ENCODE measurements around the gene PRPF6.

Gene PRPF6

DNA sequence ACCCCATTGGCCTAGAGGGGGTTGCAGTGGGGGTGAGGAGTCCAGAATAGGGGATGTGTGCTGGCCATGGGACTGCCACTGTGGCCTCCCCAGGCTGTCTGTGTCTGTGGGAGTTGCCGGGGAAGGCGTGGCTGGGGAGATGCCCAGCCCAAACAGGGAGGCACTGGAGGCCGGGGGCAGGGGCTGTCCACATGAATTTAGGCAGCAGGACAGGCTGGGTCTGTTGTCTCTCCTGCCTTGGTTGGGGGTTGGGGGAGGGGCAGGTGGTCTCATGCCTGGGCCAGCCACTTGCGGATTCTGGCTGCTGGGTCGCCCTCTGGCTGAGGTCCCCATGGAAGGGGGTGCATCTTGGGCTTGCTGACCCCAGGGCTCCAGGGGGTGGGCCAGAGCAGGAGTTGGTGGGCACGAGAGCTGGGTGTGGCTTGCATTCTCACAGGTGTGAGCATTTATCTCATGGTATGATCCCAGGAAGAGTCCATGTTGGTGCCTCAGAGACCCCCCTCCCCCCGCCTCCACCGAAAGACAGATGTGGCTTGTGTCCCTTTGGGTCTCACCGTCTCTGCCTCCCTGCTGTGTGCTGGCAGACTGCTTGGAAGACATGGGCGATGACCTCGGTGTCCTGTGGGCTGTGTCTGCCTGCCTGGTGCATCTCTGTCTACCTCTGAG is 64.5 kb downstream of the PRPF6 start:
- H3K36me3 ChIP-seq (ENCODE audit: control insufficient read depth in 1 of 2, insufficient read depth in 2 of 2, low read depth in 1 of 2, low read length in 2 of 2) = no peaks in the 10 kb centered on the region
- no peak overlapping the region for H2AFZ ChIP-seq (ENCODE audit: low read depth, low read length)
- H3K4me1 ChIP-seq (ENCODE audit: control insufficient read depth, insufficient read depth, low read depth, low read length) = peaks cover 41% of the 10 kb centered on the region
- WGBS = 77% methylated on average over 11 of the region's 11 CpGs
- H4K91ac ChIP-seq (ENCODE audit: low read length) = no peak overlapping the region
- H2AK5ac ChIP-seq (ENCODE audit: low read length, severe bottlenecking) = no peak overlapping the region
- no peak overlapping the region for H3K4me3 ChIP-seq (ENCODE audit: insufficient read depth in 1 of 2, low read depth in 1 of 2, low read length in 2 of 2)
- H3K79me1 ChIP-seq (replicated peaks; ENCODE audit: low read length, poor library complexity, severe bottlenecking) = no peaks in the 10 kb centered on the region
- no peak for DNase-seq
- H2BK5ac ChIP-seq (ENCODE audit: low read depth, low read length, poor library complexity, severe bottlenecking) = no peak overlapping the region
- H3K4ac ChIP-seq (ENCODE audit: low read depth in 1 of 2, low read length in 2 of 2) = no peak overlapping the region
- no peak overlapping the region for H3K4me2 ChIP-seq (ENCODE audit: low read length, poor library complexity, severe bottlenecking)
- no peak overlapping the region for H3K9ac ChIP-seq (ENCODE audit: low read length)
- H2BK120ac ChIP-seq (ENCODE audit: low read depth, low read length) = no peak overlapping the region
- no peak overlapping the region for H3K14ac ChIP-seq (ENCODE audit: low read length in 2 of 2)
- H3K27ac ChIP-seq (ENCODE audit: low read length, poor library complexity, severe bottlenecking) = no peak overlapping the region
- peak overlapping the region in 1 of 2 experiments; percentile 1 for H2BK12ac ChIP-seq (ENCODE audit: low read length in 2 of 2)
- peaks cover 50 to 60% of the 10 kb centered on the region in 2 experiments for H3K27me3 ChIP-seq (ENCODE audit: control insufficient read depth in 1 of 2, insufficient read depth in 1 of 2, low read length in 2 of 2)
- H3K18ac ChIP-seq (ENCODE audit: low read depth in 1 of 2, low read length in 2 of 2) = no peak overlapping the region
- no peak overlapping the region for H2BK15ac ChIP-seq (ENCODE audit: low read depth, poor library complexity, severe bottlenecking)
- no peak overlapping the region for H3K23ac ChIP-seq (ENCODE audit: low read length in 2 of 2)
- no peak overlapping the region for H4K8ac ChIP-seq (ENCODE audit: low read length)
- H3K9me3 ChIP-seq (ENCODE audit: control insufficient read depth, low read length) = no peaks in the 10 kb centered on the region

- no peak overlapping the region for H3K27ac ChIP-seq (ENCODE audit: low read length, poor library complexity, severe bottlenecking)
- H4K91ac ChIP-seq (ENCODE audit: low read length) = no peak overlapping the region
- no peak overlapping the region for H2AFZ ChIP-seq (ENCODE audit: low read depth, low read length)
- H3K14ac ChIP-seq (ENCODE audit: low read length in 2 of 2) = no peak overlapping the region
- H2BK120ac ChIP-seq (ENCODE audit: low read depth, low read length) = no peak overlapping the region
- DNase-seq = no peak
- H3K18ac ChIP-seq (ENCODE audit: low read depth in 1 of 2, low read length in 2 of 2) = no peak overlapping the region
- H2BK15ac ChIP-seq (ENCODE audit: low read depth, poor library complexity, severe bottlenecking) = no peak overlapping the region
- no peak overlapping the region for H3K4me3 ChIP-seq (ENCODE audit: insufficient read depth in 1 of 2, low read depth in 1 of 2, low read length in 2 of 2)
- no peak overlapping the region for H3K9ac ChIP-seq (ENCODE audit: low read length)
- H3K36me3 ChIP-seq (ENCODE audit: control insufficient read depth in 1 of 2, insufficient read depth in 2 of 2, low read depth in 1 of 2, low read length in 2 of 2) = no peaks in the 10 kb centered on the region
- no peak overlapping the region for H2BK12ac ChIP-seq (ENCODE audit: low read length in 2 of 2)
- H4K8ac ChIP-seq (ENCODE audit: low read length) = no peak overlapping the region
- no peak overlapping the region for H2BK5ac ChIP-seq (ENCODE audit: low read depth, low read length, poor library complexity, severe bottlenecking)
- H3K23ac ChIP-seq (ENCODE audit: low read length in 2 of 2) = no peak overlapping the region
- peaks cover 48 to 60% of the 10 kb centered on the region in 2 experiments for H3K27me3 ChIP-seq (ENCODE audit: control insufficient read depth in 1 of 2, insufficient read depth in 1 of 2, low read length in 2 of 2)
- no peak overlapping the region for H3K4me2 ChIP-seq (ENCODE audit: low read length, poor library complexity, severe bottlenecking)
- H3K79me1 ChIP-seq (replicated peaks; ENCODE audit: low read length, poor library complexity, severe bottlenecking) = no peaks in the 10 kb centered on the region
- no peak overlapping the region for H2AK5ac ChIP-seq (ENCODE audit: low read length, severe bottlenecking)
- no peak overlapping the region for H3K4ac ChIP-seq (ENCODE audit: low read depth in 1 of 2, low read length in 2 of 2)
- WGBS = 91% methylated on average over 8 of the region's 8 CpGs
- no peaks in the 10 kb centered on the region for H3K9me3 ChIP-seq (ENCODE audit: control insufficient read depth, low read length)
- H3K4me1 ChIP-seq (ENCODE audit: control insufficient read depth, insufficient read depth, low read depth, low read length) = peaks cover 38% of the 10 kb centered on the region
Measured at GRCh38 chr20:64047046-64047389, 66.1 kb downstream of the PRPF6 start.

GRCh38 chr20:64047968-64048401 is 67.1 kb downstream of the PRPF6 start:
- Histone ChIP-seq H3K4me1 (ENCODE audit: control insufficient read depth, insufficient read depth, low read depth, low read length) (peaks cover 33% of the 10 kb centered on the region), H2BK5ac (ENCODE audit: low read depth, low read length, poor library complexity, severe bottlenecking) (no peak overlapping the region), H3K36me3 (ENCODE audit: control insufficient read depth in 1 of 2, insufficient read depth in 2 of 2, low read depth in 1 of 2, low read length in 2 of 2) (no peaks in the 10 kb centered on the region), H3K79me1 (replicated peaks; ENCODE audit: low read length, poor library complexity, severe bottlenecking) (no peaks in the 10 kb centered on the region), H4K8ac (ENCODE audit: low read length) (peak overlapping the region; percentile 7), H3K4me2 (ENCODE audit: low read length, poor library complexity, severe bottlenecking) (no peak overlapping the region), H2BK12ac (ENCODE audit: low read length in 2 of 2) (peak overlapping the region in 1 of 2 experiments; percentile 6), H3K27ac (ENCODE audit: low read length, poor library complexity, severe bottlenecking) (no peak overlapping the region), H2AFZ (ENCODE audit: low read depth, low read length) (no peak overlapping the region), H3K23ac (ENCODE audit: low read length in 2 of 2) (peak overlapping the region in 1 of 2 experiments; percentile 38), H3K9ac (ENCODE audit: low read length) (no peak overlapping the region), H2BK15ac (ENCODE audit: low read depth, poor library complexity, severe bottlenecking) (no peak overlapping the region), H3K4me3 (ENCODE audit: insufficient read depth in 1 of 2, low read depth in 1 of 2, low read length in 2 of 2) (no peak overlapping the region), H3K4ac (ENCODE audit: low read depth in 1 of 2, low read length in 2 of 2) (no peak overlapping the region), H2AK5ac (ENCODE audit: low read length, severe bottlenecking) (no peak overlapping the region), H2BK120ac (ENCODE audit: low read depth, low read length) (no peak overlapping the region), H3K14ac (ENCODE audit: low read length in 2 of 2) (no peak overlapping the region), H3K27me3 (ENCODE audit: control insufficient read depth in 1 of 2, insufficient read depth in 1 of 2, low read length in 2 of 2) (peaks cover 48 to 65% of the 10 kb centered on the region in 2 experiments), H4K91ac (ENCODE audit: low read length) (no peak overlapping the region), H3K18ac (ENCODE audit: low read depth in 1 of 2, low read length in 2 of 2) (no peak overlapping the region), H3K9me3 (ENCODE audit: control insufficient read depth, low read length) (no peaks in the 10 kb centered on the region)
- no peak for DNase-seq
- WGBS = 16% methylated on average over 46 of the region's 49 CpGs

DNA sequence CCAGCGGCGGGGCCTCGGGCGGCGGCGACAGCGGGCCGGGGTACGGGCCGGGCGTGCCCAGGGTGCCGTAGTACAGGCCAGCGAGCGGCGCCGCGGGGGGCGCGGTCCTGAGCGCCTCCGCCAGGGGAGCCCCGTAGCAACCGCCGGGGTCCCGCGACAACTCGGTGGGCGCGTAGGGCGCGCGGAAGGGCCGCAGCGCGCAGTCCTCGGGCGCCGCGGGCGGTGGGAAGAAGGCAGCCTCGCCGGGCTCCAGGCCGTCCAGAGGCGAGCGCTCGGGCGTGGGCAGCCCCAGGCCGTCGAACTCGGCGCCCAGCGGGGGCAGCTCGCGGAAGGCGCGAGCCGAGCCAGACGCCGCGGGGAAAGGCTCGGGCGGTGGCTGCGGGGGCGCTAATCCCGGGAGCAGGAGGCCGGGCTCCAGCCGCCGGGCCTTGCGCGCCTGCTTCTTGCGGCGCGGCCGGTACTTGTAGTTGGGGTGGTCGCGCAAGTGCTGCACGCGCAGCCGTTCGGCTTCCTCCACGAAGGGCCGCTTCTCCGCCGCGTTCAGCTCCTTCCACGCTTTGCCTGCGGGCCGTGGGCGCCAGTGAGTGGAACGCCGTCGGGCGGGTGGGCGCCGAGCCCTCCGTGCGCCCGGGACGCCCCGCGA is 67.6 kb downstream of the PRPF6 start:
- H3K9ac ChIP-seq (ENCODE audit: low read length) = no peak overlapping the region
- no peak overlapping the region for H3K27ac ChIP-seq (ENCODE audit: low read length, poor library complexity, severe bottlenecking)
- no peak overlapping the region for H2BK120ac ChIP-seq (ENCODE audit: low read depth, low read length)
- H3K27me3 ChIP-seq (ENCODE audit: control insufficient read depth in 1 of 2, insufficient read depth in 1 of 2, low read length in 2 of 2) = peaks cover 52 to 70% of the 10 kb centered on the region in 2 experiments
- no peak overlapping the region for H3K4me2 ChIP-seq (ENCODE audit: low read length, poor library complexity, severe bottlenecking)
- no peaks in the 10 kb centered on the region for H3K79me1 ChIP-seq (replicated peaks; ENCODE audit: low read length, poor library complexity, severe bottlenecking)
- H3K18ac ChIP-seq (ENCODE audit: low read depth in 1 of 2, low read length in 2 of 2) = no peak overlapping the region
- no peak overlapping the region for H2AK5ac ChIP-seq (ENCODE audit: low read length, severe bottlenecking)
- H4K8ac ChIP-seq (ENCODE audit: low read length) = no peak overlapping the region
- no peaks in the 10 kb centered on the region for H3K36me3 ChIP-seq (ENCODE audit: control insufficient read depth in 1 of 2, insufficient read depth in 2 of 2, low read depth in 1 of 2, low read length in 2 of 2)
- DNase-seq = no peak
- H3K4me1 ChIP-seq (ENCODE audit: control insufficient read depth, insufficient read depth, low read depth, low read length) = peaks cover 36% of the 10 kb centered on the region
- H2BK5ac ChIP-seq (ENCODE audit: low read depth, low read length, poor library complexity, severe bottlenecking) = no peak overlapping the region
- H2BK12ac ChIP-seq (ENCODE audit: low read length in 2 of 2) = no peak overlapping the region
- no peak overlapping the region for H3K4ac ChIP-seq (ENCODE audit: low read depth in 1 of 2, low read length in 2 of 2)
- no peak overlapping the region for H3K23ac ChIP-seq (ENCODE audit: low read length in 2 of 2)
- H3K4me3 ChIP-seq (ENCODE audit: insufficient read depth in 1 of 2, low read depth in 1 of 2, low read length in 2 of 2) = no peak overlapping the region
- H3K9me3 ChIP-seq (ENCODE audit: control insufficient read depth, low read length) = no peaks in the 10 kb centered on the region
- H3K14ac ChIP-seq (ENCODE audit: low read length in 2 of 2) = no peak overlapping the region
- H2BK15ac ChIP-seq (ENCODE audit: low read depth, poor library complexity, severe bottlenecking) = no peak overlapping the region
- WGBS = 4% methylated on average over 72 of the region's 101 CpGs
- peak overlapping the region; percentile 20 for H2AFZ ChIP-seq (ENCODE audit: low read depth, low read length)
- no peak overlapping the region for H4K91ac ChIP-seq (ENCODE audit: low read length)

Measured in mesenchymal stem cell (in vitro differentiated cells and primary cell).